GM12878 (cell line): ENCODE data around the gene NSMCE4A. TPM values are rescaled to one million over a fixed set of nuclear protein-coding genes. Genes with fewer than 3 reads are reported as not detected.

Source experiments
- ATF7 ChIP-seq: fragments of 450-650 bp; IDR thresholded peaks from 2 replicates; pipeline ENCODE4 v1.6.1; 2016; ENCODE audit warnings: low read depth, mild to moderate bottlenecking
- BHLHE40 ChIP-seq, 2 experiments: fragments of 450-650 bp in 1 of 2; IDR thresholded peaks; 2 replicates each; pipeline ENCODE4 v1.6.1; 2011 to 2017; ENCODE audit warnings: low read depth in 2 of 2, borderline replicate concordance in 1 of 2, improper control_type of control experiment in 1 of 2, low read length in 1 of 2, mild to moderate bottlenecking in 1 of 2
- ELK1 ChIP-seq: IDR thresholded peaks from 2 replicates; pipeline ENCODE4 v1.6.1; 2012; ENCODE audit warnings: low read depth, low read length, improper control_type of control experiment
- GABPA ChIP-seq: IDR thresholded peaks from 2 replicates; pipeline ENCODE4 v1.6.1; 2014; ENCODE audit warnings: antibody characterized with exemption, low read depth, mild to moderate bottlenecking, inconsistent platforms
- GATAD2B ChIP-seq: fragments of 450-650 bp; conservative IDR thresholded peaks from 2 replicates; pipeline ENCODE4 v1.6.1; 2017; ENCODE audit warnings: low read depth, mild to moderate bottlenecking, moderate library complexity
- HCFC1 ChIP-seq: fragments of 150-350 bp; IDR thresholded peaks from 2 replicates; pipeline ENCODE4 v1.6.1; 2014; ENCODE audit warnings: low read length
- KDM1A ChIP-seq: fragments of 200-600 bp; sonication (generic); IDR thresholded peaks from 2 replicates; pipeline ENCODE4 v1.6.1; 2016; ENCODE audit warnings: borderline replicate concordance
- MYB ChIP-seq: fragments of 150-350 bp; IDR thresholded peaks from 2 replicates; pipeline ENCODE4 v1.6.1; 2014; ENCODE audit warnings: mild to moderate bottlenecking, low read depth, low read length, borderline replicate concordance
- NKRF ChIP-seq: fragments of 450-650 bp; conservative IDR thresholded peaks from 2 replicates; pipeline ENCODE4 v1.6.1; 2017; ENCODE audit warnings: mild to moderate bottlenecking, moderate library complexity
- POLR2AphosphoS5 ChIP-seq: IDR thresholded peaks from 2 replicates; pipeline ENCODE4 v1.6.1; 2011; ENCODE audit warnings: mild to moderate bottlenecking, low read length, inconsistent platforms
- SIN3A ChIP-seq: IDR thresholded peaks from 2 replicates; pipeline ENCODE4 v1.6.1; 2012; ENCODE audit warnings: low read depth, low read length, improper control_type of control experiment
- SMAD5 ChIP-seq: IDR thresholded peaks from 2 replicates; pipeline ENCODE4 v1.6.1; 2016; ENCODE audit warnings: antibody characterized with exemption, low read depth
- SMARCA5 ChIP-seq: fragments of 450-650 bp; IDR thresholded peaks from 2 replicates; pipeline ENCODE4 v1.6.1; 2017; ENCODE audit warnings: mild to moderate bottlenecking
- STAT3 ChIP-seq: IDR thresholded peaks from 2 replicates; pipeline ENCODE4 v1.6.1; 2011; ENCODE audit warnings: low read depth, low read length, improper control_type of control experiment
- TARDBP ChIP-seq: IDR thresholded peaks from 2 replicates; pipeline ENCODE4 v1.6.1; 2016; ENCODE audit warnings: borderline replicate concordance
- TCF3 ChIP-seq: IDR thresholded peaks from 2 replicates; pipeline ENCODE4 v1.6.1; 2012; ENCODE audit warnings: low read depth, mild to moderate bottlenecking, low read length, borderline replicate concordance; ENCODE audit not compliant: insufficient read depth
- ZNF687 ChIP-seq: fragments of 450-650 bp; IDR thresholded peaks from 2 replicates; pipeline ENCODE4 v1.6.1; 2017; ENCODE audit warnings: mild to moderate bottlenecking, moderate library complexity
- polyA plus RNA-seq, 11 experiments: library from polyadenylated mRNA; depleted of rRNA in 4 of 11; unstranded in 6 of 11; stranded (reverse) in 5 of 11; fragments of >200 nt; fragmentation: Nextera tagmentation in 4 of 11; fragmentation: Illumina TruSeq in 1 of 11; extraction: Ambion mirVana in 4 of 11; extraction: Trizol in 1 of 11; gene quantifications; 1 replicate in 1 of 11; 2 replicates in 10 of 11; pipeline versions ENCODE4 v1.2.1 to v1.2.3, GENCODE V29; 2011 to 2016; ENCODE audit warnings: inconsistent platforms in 2 of 11, missing spikeins in 2 of 11, low read depth in 1 of 11
- total RNA-seq, 4 experiments: library from RNA; depleted of rRNA in 3 of 4; stranded (reverse); fragments of >200 nt in 3 of 4; fragmentation: Illumina TruSeq in 1 of 4; extraction: Trizol in 1 of 4; gene quantifications; 2 replicates each; pipeline versions ENCODE4 v1.2.1 to v1.2.3, GENCODE V29; 2013 to 2021

Gene NSMCE4A
- total and polyA plus RNA-seq, 10 of the 15 experiments (the other 5 are each of a cell fraction or from before 2014, with no cell fraction given), result 14.2 to 105 (median 76.1) TPM

GRCh38 chr10:121927841-121928527 is 47.0 kb downstream of the NSMCE4A start, which contains the start of gene ATE1 (continued):
- peak; percentile 55 for TF ChIP-seq ZNF687
- peak; percentile 84 for TF ChIP-seq HCFC1
- peak; percentile 66; the same call in 1 of the 2 replicates for TF ChIP-seq TARDBP
- TF ChIP-seq BHLHE40 (IDR thresholded peaks at IDR 0.05; ENCODE audit: borderline replicate concordance in 1 of 2, low read depth in 2 of 2, low read length in 1 of 2), result peak in 1 of 2 experiments; percentile 35; a peak in 1 of 4 replicates
- peak; percentile 37; the same call in 1 of the 2 replicates for TF ChIP-seq ELK1
- TF ChIP-seq KDM1A, result no peak
- TF ChIP-seq SMARCA5, result 0 out of 2 replicates have a peak, but pooled peaks have one; percentile 21
- TF ChIP-seq GABPA, result peak; percentile 85
- peak; percentile 85 for TF ChIP-seq GATAD2B
- no peak for TF ChIP-seq MYB
- no peak for TF ChIP-seq ATF7
- 0 out of 2 replicates have a peak, but pooled peaks have one; percentile 9 for TF ChIP-seq NKRF
- TF ChIP-seq POLR2AphosphoS5, result peak; percentile 66; the same call in 1 of the 2 replicates
- TF ChIP-seq SIN3A, result no peak
- TF ChIP-seq STAT3, result no peak
- TF ChIP-seq SMAD5, result peak; percentile 62; the same call in 1 of the 2 replicates
- no peak for TF ChIP-seq TCF3
